Fibroblast of pulmonary artery (primary cell): ENCODE data around the gene PCDH15.

ENCODE experiments used
- DNase-seq: peaks from one replicate; pipeline ENCODE4 v3.0.0-alpha.2; 2010; ENCODE audit warnings: low read depth
- H3K4me3 ChIP-seq: replicated peaks from 2 replicates; pipeline ENCODE4 v1.5.1; 2011; ENCODE audit warnings: low read depth, mild to moderate bottlenecking, control low read depth, low read length, moderate library complexity
- TF ChIP-seq, protein P1 (sequence below): IDR thresholded peaks from 2 replicates; pipeline ENCODE4 v1.5.1; 2011; ENCODE audit warnings: mild to moderate bottlenecking, control low read depth, low read length, inconsistent platforms; ENCODE audit errors: missing control alignments

Gene PCDH15

GRCh38 chr10:53771701-53772100 is 1029.3 kb downstream of the PCDH15 start:
- no peak for DNase-seq
- H3K4me3 ChIP-seq, result no peak overlapping the region
- TF ChIP-seq, protein P1, sequence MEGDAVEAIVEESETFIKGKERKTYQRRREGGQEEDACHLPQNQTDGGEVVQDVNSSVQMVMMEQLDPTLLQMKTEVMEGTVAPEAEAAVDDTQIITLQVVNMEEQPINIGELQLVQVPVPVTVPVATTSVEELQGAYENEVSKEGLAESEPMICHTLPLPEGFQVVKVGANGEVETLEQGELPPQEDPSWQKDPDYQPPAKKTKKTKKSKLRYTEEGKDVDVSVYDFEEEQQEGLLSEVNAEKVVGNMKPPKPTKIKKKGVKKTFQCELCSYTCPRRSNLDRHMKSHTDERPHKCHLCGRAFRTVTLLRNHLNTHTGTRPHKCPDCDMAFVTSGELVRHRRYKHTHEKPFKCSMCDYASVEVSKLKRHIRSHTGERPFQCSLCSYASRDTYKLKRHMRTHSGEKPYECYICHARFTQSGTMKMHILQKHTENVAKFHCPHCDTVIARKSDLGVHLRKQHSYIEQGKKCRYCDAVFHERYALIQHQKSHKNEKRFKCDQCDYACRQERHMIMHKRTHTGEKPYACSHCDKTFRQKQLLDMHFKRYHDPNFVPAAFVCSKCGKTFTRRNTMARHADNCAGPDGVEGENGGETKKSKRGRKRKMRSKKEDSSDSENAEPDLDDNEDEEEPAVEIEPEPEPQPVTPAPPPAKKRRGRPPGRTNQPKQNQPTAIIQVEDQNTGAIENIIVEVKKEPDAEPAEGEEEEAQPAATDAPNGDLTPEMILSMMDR, result no peak

DNA sequence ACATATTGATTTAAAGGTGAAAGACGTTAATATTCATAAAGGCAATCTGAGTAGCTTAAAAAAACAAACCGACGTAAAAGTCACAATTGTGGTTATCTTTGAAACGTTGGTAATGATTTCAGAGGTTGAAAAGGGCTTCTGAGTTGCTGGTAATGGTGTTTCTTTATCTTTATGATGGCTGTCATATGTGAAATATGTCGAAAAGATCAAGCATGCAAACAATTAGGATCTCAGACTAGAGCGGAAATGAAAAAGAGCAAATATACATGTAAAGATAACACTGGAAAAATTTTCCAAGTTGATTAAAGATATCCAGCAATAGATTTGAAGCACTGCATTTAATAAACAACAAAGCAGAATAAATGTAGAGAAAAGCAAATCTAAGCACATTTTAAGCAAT is 1030.1 kb downstream of the PCDH15 start:
- no peak overlapping the region for H3K4me3 ChIP-seq
- TF ChIP-seq, protein P1, result no peak
- DNase-seq, result no peak

DNA sequence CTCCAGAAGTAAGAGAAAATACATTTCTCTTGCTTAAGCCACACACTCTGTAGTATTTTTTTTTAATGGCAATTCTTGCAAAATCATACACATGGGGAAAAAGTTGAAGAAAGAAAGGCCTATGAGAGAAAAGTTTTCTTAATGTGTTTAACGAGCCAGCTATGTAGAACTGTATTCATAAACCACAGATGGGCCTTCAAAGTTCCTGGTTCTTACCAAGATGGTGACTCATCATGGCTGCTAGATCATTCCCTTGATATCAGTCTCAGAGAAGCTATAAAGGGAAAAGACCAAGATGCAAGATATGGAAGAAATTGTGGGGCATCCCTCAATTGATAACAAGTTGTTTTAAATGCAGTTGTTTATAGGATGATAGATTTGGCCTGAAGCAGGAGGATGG is 1035.7 kb downstream of the PCDH15 start:
- H3K4me3 ChIP-seq, result no peak overlapping the region
- TF ChIP-seq, protein P1, result no peak
- no peak for DNase-seq

DNA sequence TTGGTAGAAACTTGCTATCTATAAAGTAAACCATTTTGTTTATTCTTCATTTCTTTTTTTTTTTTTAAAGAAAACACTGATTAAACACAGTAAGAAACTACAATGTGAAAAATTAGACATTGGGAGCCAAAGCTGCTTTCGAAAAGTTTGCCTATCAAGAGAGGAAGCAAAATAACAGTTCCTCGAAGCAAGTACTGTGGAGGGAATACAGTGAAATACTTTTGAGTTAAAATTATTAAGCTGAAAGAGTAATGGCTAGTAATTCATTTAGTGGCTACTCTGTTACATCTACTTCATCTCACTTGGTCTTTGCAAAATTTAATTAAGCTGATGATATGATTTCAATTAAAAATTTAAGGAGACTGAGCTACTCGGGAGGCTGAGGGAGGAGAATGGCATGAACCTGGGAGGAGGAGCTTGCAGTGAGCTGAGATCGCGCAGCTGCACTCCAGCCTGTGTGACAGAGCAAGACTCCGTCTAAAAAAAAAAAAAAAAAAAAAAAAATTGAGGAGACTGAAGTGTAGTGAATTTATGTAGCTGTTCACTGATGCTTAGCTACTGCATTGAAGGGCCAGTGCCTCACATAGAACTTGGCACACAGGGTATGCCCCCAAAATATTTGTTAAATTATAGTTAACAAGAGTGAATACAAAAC is 1046.3 kb downstream of the PCDH15 start:
- DNase-seq, result no peak
- no peak overlapping the region for H3K4me3 ChIP-seq
- TF ChIP-seq, protein P1, result no peak
